ENCODE results near the gene EFCAB14.
"Not testable (repeated sequence)": the region's sequence is repeated elsewhere in the genome, so short reads cannot be mapped to it uniquely, and the experiment has no call there.

The EFCAB14 gene

DNA sequence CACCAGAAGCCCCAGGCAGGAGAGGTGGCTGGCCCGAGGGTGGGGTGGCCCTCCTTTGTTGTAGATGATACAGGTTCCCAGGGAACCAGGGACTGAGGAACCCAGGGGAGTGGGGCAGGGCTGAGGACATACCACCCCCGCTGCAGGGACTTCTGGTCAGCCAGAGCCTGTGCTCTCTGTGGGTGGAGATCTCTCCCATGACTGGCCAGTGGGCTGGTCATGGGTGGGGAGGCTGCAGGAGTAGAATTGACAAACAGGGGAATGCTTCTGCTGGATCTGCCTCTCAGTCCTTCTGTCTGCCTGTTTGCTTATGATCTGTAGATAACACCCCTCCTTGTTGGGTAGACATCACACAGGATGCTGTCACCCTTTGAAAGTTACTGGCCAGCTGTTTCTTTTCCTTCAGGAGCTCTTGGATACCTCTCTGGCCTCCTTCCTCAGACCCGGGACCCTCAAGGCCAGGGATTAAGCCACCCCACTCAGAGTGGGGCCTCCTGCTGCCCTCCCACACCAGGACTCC lies 2.8 kb upstream of the EFCAB14 start:
- DNase-seq (ENCODE audit: low read depth in 2 of 2): no peak

DNA sequence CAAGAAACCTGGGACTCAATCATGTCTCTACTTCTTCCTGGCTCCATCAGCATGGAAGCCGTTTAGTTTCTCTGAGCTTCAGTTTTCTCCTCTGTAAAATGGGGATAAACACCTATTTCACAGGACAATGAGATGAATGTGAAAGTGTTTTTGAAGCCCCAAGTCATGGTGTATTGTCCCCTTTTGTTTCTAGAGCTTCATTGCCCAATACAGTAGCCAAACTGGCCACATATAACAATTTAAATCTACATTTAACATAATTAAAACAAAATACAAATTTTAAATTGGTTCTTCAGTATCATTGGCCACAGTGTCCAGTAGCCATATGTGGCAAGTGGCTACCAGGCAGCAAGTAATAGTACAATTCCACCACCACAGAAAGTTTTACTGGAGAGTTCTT lies 2.3 kb upstream of the EFCAB14 start:
- DNase-seq (ENCODE audit: low read depth in 2 of 2): no peak

DNA sequence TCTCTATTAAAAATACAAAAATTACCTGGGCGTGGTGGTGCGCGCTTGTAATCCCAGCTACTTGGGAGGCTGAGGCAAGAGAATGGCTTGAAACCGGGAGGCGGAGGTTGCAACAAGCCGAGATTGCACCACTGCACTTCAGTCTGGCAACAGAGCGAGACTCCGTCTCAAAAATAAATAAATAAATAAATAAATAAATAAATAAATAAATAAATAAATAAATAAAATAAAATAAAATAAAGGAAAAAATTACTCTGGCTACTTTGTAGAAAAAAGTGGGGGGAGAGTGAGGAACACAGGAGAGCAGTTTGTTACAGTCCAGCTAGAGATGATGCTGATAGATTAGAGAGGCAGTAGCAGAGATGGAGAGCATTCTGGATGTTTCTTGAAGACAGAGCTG lies 1.4 kb upstream of the EFCAB14 start:
- DNase-seq (ENCODE audit: low read depth in 2 of 2): not testable (repeated sequence)

DNA sequence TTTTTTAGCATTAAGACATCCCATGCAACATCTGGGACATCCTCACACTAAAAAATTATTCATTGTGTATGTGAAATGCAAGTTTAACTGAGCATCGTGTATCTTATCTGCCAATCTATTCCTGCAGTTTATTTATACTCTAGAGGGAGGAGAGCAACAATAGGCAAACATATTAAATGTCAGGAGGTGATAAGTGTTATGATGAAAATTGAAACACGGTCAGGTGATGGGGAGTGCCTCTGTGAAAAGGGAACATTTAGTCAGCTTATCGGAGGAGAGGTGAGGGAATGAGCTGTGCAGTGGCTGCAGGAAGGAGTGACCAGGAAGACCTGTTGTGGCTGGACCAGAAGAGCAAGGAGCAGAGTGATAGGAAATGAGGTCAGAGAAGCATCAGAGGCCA lies 775 bp upstream of the EFCAB14 start:
- DNase-seq (ENCODE audit: low read depth in 2 of 2): no peak

DNA sequence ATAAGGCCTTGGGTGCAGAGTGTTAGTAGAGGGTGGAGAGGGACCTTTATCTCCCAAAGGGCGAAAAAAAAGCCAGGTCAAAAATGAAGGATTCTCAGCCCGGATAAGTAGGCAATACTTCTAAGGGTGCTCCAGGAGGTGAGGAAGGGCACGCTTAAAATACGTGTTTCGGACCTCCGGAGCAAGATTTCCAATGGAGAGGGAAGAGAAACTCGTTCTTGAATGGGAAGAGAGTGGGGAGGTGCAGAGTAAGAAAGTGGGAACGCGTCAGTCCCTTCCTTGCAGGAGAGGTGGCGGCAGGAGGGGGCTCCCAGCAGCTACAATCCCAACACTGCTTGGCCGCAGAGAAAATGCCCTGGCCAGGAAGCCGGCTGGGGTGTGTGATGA lies 581 bp downstream of the EFCAB14 start:
- DNase-seq (ENCODE audit: low read depth in 2 of 2): no peak

DNA sequence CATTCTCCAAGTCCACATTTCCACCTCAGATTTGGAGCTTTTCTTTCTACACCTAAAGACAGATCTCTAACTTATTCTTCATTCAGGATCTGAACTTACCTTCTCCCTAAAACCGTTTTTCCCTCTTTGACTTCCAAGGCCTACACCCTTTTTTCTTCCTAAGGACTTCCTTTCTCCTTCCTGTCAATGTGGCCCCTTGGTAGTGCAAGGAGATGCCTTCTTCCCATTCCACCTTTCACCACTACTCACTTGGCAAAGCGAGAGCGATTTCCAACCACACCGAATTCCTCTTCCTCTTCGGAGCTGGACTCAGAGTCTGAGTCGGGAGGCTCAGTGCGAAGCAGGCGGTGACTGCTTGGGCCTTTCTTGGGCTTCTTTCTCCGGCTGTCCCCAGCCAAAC lies 1.3 kb downstream of the EFCAB14 start:
- no peak for DNase-seq (ENCODE audit: low read depth in 2 of 2)

DNA sequence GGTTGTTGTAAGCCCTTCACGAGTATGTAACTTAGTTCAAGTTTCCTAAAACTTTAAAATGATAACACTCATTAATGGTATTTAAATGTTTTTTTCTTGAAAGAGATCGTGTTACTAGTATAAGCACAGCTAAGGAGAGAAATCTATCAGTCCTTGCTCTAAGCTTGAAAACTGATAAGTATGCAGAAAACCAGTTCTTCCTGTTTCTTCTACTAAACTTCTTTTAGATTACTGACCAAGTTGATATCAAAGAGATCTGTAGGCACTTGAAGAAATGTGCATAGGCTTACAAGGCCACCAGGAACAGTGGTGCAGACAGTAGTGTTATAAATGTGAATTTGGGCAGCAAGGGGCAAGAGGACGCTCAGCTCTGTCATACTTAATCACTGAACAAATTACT lies 3.9 kb downstream of the EFCAB14 start:
- DNase-seq (ENCODE audit: low read depth in 2 of 2): no peak

DNA sequence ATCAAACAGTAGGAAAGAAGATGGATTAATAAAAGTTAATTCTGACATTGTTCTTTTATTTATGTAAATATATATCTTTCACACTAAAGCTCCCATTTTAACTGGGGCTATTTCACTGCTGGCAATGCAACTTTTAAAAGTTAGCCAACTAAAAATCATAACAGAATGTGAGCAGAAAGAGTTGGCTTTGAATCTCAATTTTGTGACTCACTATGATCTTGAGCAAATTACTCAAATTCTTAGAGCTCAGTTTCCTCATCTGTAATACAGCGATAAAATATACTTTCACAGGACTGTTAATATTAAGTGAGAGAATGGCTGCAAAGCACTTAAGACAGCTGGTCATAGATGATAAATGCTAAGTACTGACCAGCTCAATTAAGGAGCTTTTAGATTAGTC lies 10.8 kb downstream of the EFCAB14 start:
- DNase-seq (ENCODE audit: low read depth in 2 of 2): no peak

DNA sequence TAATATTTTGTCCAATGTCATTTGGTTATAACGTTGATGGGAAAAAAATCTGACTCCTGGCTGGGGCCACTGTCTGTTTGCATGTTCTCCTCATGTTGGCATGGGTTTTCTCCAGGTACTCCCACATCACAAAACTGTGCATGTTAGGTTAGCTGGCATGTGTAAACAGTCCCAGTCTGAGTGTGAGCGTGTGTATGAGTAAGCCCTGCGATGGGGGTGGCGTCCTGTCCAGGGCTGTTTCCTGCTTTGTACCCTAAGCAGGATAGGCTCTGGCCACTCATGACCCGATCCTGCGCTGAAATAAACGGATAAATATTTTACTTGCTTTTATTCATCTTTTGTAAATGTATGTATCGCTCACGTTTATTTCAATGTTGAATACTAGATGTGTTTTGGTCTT lies 13.5 kb downstream of the EFCAB14 start:
- DNase-seq (ENCODE audit: low read depth in 2 of 2): no peak

DNA sequence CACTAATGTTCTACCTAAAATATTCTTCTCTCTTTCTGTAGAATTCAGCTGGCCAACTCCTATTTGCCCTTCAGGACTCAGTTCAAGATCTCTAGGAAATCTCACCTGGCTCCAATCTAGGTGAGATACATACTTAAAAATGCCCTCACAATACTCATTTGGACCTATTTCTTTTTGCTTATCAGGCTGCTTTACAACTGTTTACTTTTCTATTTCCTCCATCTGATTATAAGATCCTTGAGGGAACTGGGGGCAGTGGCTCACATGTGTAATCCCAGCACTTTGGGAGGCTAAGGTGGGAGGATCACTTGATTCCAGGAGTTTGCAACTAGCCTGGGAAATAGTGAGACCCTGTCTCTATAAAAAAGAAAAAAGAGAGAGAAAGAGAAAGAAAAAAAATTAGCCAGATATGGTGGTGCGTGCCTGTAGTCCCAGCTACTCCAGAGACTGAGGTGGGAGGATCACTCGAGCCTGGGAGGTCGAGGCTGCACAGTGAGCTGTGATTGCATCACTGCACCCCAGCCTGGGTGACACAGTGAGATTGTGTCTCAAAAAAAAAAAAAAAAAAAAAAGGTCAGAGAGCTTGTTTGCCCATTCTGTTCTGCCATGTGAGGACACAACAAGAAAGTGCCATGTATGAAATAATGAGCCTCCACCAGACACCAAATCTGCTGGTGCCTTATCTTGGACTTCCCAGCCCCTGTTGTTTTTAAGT lies 14.8 kb downstream of the EFCAB14 start:
- no peak for DNase-seq (ENCODE audit: low read depth in 2 of 2)

DNA sequence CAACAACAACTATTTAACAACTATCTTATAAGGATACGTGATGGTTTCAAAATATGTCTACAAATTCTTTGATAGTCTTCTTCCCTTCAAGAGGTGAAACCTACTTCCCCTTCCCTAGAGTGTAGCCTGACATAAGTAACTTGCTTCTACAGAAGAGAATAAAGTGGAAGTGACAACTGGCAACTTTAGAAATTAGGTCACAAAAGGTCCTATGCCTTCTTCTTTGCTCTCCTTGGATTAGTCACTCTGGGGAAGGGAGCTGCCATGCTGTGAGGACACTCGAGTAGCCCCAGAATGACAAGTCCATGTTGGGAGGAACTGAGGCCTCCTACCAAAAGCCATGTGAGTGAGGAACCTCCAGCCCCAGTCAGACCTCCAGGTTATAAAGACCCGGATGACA lies 19.2 kb downstream of the EFCAB14 start:
- DNase-seq (ENCODE audit: low read depth in 2 of 2): no peak

DNA sequence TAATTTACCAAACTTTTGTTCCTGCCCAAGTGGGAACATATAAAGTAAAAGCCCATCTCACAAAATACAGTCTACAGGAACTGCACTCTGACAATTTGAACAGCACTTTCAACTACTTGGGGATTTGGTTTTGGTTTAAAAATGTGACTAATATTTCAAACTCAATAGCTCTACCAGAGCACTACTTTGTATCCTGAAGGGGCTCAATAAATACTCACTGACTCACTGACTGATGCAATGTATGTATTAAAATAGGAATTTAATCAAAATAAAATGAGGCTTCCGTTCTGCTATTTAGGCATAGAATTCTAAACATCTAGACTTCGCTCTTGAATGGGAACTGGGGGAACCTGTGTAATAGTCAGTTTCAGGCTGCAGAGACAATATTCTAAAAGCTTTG lies 21.9 kb downstream of the EFCAB14 start:
- DNase-seq (ENCODE audit: low read depth in 2 of 2): no peak

DNA sequence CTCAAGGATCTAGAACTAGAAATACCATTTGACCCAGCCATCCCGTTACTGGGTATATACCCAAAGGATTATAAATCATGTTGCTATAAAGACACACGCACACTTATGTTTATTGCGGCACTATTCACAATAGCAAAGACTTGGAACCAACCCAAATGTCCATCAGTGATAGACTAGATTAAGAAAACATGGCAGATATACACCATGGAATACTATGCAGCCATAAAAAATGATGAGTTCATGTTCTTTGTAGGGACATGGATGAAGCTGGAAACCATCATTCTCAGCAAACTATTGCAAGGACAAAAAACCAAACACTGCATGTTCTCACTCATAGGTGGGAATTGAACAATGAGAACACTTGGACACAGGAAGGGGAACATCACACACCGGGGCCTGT lies 24.2 kb downstream of the EFCAB14 start:
- DNase-seq (ENCODE audit: low read depth in 2 of 2): not testable (repeated sequence)

DNA sequence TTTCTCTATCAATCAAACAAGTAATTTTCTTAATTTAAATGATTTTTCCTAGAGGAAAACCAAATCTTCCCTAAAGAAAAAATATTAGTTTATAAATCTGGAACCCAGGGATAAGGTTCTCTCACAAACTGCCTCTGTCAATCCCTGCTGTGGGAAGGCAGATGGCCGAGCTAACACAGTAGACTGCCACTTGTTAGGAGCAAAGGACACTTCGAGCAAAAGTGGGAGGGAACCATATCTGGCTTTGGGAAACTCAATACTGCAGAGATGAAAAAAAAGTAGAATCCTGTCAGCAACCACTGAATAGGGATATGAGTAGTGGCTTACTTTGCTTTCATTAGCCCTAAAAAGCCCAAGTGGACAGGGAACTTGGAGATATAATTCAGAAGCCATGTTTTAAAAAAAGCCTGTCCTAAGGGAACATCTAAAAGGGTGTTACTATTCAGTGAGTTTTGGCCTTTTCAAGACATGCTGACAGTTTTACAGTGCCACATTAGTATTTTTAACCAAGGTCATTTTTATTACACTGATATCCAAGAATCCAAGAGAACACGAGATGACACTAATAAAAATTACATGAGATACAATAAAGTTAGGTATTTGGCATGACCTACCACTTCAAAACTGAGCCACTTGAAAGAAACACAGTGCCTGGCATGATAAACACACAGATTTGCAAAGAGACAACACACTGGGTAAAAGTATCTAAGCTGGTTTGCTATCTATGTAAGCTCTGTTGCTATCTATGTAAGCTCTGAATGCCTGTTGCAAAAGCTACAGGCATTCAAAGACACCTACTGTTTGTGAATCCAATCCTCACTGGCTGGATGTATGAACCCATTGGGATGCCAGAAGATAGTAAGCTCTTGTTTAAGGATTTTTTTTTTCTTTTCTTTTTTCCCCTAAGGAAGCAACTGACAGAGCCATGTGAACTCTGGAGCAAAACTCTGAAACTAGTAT lies 25.8 kb downstream of the EFCAB14 start:
- no peak for DNase-seq (ENCODE audit: low read depth in 2 of 2)

DNA sequence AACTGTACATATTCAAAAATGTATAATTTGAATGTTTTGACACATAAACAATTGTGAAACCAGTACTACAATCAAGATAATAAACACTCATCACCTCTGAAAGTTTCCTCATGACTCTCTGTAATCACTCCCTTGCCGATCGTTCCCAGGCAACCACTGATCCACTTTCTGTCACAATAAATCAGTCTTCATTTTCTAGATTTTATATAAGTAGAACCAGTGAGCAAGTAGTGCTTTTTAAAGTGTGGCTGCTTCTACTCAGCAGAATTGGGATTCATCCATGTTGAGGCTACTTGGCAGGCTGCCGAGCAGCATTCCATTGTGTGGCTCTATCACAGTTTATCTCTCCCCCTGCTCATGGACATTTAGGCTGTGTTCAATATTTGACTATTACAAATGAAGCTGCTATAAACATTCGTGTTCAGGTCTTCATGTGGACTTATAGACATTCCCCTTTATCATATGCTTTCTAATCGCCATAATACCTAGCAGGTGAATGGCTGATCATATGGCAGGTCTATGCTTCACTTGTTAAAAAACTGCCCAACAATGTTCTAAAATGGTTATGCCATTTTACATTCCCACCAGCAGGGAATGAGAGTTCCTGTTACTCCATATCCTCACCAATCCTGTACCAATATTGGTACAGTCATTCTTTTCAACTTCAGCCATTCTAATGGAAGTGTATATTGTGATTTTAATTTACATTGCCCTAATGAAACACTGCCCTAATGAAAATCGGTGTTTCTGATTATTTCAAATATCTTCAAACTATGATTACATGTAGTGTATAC lies 26.7 kb downstream of the EFCAB14 start:
- no peak for DNase-seq (ENCODE audit: low read depth in 2 of 2)

DNA sequence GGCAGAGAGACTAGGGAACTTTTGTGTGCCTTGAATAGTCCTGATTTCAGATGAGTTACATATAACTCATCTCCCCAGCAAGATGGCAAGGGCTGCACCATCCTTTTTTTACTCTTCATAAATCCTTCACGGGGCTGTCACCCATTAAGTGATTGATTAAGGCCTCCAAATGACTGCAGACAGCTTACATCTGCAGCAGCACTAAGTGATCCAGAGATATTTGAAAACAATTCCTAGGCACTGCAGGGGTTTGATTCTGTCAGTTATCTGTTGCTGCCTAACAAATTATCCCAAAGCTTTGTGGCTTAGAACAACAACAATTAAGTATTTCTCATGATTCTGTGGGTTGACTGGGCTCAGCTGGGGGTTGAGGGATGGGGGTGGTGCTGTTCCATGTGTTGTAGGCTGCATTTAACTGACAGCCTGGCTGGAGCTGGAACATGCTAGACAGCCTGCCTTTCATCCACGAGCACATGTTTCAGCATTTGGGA lies 27.9 kb downstream of the EFCAB14 start:
- DNase-seq (ENCODE audit: low read depth in 2 of 2): no peak

DNA sequence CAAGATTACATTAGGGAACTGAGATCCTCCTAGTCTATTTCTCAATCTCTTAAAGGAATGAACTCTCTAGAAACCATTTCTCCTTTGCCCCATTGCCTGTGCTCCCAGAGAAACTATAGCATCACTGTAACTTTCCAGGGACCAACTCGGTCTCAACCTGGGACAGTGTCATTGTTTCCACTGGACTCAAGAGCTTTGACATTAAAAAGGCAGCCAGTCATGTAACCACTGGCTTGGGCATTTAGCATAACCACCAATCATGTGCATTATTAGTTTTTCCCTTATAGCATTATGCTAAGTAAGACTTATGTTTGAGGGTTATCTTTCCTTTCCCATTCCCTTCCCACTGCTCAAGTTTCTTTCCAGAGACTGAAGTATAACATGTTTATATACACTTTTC lies 29.0 kb downstream of the EFCAB14 start:
- no peak for DNase-seq (ENCODE audit: low read depth in 2 of 2)

DNA sequence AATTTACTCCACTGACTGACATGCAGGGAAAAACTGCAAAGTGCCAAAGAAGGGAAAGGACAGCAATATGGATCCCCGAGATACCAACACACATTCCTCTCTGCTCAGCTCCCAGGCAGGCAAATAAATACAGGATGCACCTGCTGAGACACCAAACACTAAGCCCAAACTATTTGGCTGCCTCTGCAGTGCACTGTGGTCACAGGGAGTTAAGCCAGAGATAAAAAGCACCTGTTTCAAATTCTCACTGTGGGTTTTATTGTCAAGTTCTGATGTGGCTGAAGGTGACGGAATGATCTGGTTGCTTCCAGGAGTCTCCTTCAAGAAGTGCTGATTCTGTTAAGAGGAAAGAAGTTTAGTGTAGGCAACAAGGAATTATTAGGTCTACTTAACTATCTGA lies 29.6 kb downstream of the EFCAB14 start:
- DNase-seq (ENCODE audit: low read depth in 2 of 2): no peak

DNA sequence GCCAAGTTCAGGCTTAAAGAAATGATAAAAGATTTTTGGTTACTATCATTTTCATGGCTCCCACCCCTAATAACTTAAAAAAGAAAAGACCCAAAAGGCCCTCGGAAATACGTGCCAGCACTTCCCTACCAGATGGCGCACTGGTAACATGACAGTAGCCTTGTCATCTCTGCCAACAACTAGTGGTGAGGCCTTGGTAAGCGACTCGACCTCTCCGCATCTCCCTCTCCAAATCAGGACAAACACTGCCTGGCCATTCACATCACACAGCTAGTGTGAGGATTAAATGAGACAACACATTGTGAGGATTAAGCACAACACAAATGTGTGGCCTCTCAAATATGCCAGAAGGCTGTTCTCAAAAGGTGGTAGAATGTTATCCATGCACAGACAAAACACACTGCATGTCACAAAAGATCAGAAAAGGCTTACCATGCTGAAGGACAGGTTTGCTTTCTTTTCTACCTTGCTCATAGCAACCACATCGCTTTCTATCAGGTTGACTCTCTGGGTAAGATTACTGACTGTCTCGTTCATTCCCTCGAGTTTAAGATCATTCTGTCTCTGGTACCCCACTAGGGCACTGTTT lies 30.9 kb downstream of the EFCAB14 start:
- DNase-seq (ENCODE audit: low read depth in 2 of 2): no peak

DNA sequence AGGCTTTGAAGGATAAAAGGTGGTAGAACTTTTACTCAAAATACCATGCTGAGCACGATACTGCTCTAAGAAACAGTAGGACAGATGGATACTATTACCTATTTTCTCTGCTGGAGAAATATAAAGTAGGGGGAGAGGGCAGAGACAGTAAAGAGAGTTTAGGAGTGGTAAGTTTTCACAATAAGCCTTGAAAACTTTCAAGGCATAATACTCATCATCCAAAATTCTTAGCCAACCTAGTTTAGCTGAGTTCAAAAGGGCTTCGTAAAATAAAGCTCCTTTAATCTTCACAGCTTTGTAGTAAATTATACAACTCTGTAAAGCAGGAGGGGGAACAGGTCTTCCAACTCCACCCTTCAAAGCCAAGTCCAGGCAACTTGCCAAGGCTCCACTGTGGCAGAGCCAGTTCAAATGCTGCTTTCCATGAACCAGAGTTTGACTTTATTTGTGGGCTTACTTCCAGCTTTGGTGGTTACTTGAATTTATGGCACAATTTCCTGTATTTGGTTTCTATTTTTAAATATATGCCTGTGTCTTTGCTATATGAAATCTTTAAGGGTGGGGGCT lies 31.7 kb downstream of the EFCAB14 start:
- DNase-seq (ENCODE audit: low read depth in 2 of 2): no peak

DNA sequence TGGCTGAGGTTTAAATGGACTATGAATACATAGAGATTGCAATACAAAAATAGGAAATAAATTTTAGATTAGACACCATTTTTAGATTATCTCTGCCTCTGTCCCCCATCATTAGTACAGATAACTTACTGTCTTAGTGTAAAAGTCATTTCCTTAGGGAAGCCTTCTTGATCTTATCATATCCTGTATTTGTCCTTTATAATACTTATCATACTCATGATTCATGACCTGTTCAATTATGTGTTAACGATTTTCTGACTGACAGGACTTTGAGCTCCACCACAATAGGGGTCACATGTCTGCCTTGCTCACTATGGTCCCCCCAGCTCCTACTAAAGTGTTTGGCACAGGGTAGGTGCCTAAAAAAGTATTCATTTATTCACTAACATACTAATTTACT lies 32.7 kb downstream of the EFCAB14 start:
- no peak for DNase-seq (ENCODE audit: low read depth in 2 of 2)
